ENCODE results near the gene TPRG1L.

TPRG1L gene

DNA sequence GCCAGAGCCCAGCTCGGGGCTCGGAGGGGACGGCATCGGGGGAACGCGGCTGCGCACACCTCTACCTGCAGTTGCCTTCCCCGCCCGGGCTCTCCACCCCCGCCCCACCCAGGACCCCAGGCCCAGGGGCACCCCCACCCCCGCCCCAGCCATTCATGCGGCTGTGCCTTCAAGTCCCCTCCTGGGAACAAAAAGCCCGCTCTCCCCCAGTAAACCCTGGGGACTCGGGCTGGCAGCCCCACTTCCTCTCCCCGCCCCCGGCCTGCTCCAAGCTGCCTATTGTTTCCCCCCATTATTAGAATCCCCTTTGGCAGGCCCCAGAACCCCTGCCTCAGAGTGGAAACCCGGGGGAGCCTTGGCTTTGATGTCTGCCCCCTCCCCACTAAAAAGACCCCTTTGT lies 31.5 kb upstream of the TPRG1L start:
- H3K27me3 ChIP-seq, result no peaks in the 10 kb centered on the region
- H3K4me1 ChIP-seq, result no peaks in the 10 kb centered on the region; the same call in 1 of the 2 replicates
- no peaks in the 10 kb centered on the region for H3K36me3 ChIP-seq
- H3K4me3 ChIP-seq (ENCODE audit: low read depth, low read length), result no peak overlapping the region
- TF ChIP-seq, protein P1, sequence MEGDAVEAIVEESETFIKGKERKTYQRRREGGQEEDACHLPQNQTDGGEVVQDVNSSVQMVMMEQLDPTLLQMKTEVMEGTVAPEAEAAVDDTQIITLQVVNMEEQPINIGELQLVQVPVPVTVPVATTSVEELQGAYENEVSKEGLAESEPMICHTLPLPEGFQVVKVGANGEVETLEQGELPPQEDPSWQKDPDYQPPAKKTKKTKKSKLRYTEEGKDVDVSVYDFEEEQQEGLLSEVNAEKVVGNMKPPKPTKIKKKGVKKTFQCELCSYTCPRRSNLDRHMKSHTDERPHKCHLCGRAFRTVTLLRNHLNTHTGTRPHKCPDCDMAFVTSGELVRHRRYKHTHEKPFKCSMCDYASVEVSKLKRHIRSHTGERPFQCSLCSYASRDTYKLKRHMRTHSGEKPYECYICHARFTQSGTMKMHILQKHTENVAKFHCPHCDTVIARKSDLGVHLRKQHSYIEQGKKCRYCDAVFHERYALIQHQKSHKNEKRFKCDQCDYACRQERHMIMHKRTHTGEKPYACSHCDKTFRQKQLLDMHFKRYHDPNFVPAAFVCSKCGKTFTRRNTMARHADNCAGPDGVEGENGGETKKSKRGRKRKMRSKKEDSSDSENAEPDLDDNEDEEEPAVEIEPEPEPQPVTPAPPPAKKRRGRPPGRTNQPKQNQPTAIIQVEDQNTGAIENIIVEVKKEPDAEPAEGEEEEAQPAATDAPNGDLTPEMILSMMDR (IDR thresholded peaks at IDR 0.05; ENCODE audit: low read depth, low read length), result no peak
- no peak for DNase-seq
- H3K9me3 ChIP-seq, result no peaks in the 10 kb centered on the region

DNA sequence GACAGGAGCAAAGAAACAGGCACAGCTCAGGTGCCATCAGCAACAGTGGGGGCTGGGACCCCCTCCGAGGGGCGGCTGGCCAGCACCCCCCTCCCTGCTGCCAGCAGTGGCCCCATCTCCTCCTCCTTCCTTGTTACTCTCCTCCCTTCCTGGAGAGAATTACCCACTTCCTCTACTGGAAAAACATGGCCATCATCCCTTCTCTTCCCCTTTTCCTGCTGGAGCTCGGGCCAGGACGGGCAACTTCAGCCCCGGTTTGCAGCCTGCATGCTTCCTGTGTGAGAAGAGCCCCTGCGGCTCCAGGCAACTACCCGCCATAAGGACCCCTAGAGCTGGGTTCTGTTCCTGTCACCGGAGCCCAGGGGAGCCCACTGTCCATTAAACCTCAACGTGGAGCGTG lies 31.1 kb upstream of the TPRG1L start:
- no peak overlapping the region for H3K4me3 ChIP-seq (ENCODE audit: low read depth, low read length)

DNA sequence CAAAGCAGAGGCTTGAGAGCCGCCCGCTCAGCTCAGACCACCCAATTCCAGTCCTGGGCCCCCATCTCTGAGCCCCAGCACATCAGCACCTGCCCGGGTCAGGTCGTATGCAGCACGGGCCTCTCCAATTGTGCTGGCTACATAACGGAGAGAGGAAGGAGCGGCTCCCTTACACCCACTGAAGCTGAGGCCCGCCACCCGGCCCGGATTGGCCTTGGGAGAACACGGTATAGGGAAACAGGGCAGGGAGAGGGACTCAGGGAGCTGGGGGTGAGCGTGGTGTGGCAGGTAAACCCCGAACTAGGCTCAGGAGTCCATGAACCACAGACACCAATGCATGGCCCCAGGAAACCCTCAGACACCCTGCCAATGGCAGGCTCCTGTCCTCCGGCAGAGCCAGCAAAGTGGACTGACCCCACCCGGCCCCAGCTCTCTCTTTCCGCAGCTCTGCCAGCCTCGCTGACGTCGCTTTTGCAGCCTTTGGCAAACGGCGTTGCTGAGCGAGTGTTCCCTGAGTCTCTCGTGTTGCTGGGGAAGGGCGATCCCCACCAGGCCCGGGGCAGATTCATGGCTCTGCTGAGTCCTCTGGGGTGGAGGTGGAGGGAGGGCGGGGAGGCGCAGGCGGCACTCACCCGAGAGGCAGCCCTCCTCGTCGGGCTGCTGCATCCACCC lies 30.0 kb upstream of the TPRG1L start:
- no peak overlapping the region for H3K4me3 ChIP-seq (ENCODE audit: low read depth, low read length)
- no peaks in the 10 kb centered on the region for H3K9me3 ChIP-seq
- peaks cover 9% of the 10 kb centered on the region for H3K4me1 ChIP-seq
- no peaks in the 10 kb centered on the region for H3K27me3 ChIP-seq
- TF ChIP-seq, protein P1 (IDR thresholded peaks at IDR 0.05; ENCODE audit: low read depth, low read length), result no peak
- no peaks in the 10 kb centered on the region for H3K36me3 ChIP-seq
- no peak for DNase-seq

More for the DNA sequence above, 31.1 kb upstream of the TPRG1L start:
- TF ChIP-seq, protein P1 (IDR thresholded peaks at IDR 0.05; ENCODE audit: low read depth, low read length), result no peak
- Histone ChIP-seq H3K4me1 (peaks cover 4% of the 10 kb centered on the region; the same call in 1 of the 2 replicates), H3K9me3 (no peaks in the 10 kb centered on the region), H3K27me3 (no peaks in the 10 kb centered on the region), H3K36me3 (no peaks in the 10 kb centered on the region)
- no peak for DNase-seq

DNA sequence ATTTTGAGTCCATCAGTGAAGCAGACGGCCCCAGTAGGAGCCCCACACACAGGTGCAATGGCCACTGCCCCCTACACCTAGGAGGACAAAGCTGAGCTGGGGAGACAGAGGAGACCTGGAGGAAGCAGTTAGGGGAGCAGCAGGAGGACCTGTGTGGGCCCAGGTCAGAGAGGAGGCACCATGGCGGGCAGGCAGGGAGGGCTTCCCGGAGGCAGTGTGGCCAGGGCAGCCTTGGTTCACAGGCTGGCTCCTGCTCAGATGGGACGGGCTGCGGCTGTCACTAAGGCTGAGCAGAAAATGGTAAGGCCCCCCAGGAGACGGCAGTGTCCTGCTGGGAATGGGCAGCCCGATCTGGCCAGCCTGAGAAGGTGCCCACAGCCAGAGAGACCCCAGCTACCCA lies 28.9 kb upstream of the TPRG1L start:
- peaks cover 9% of the 10 kb centered on the region for H3K4me1 ChIP-seq
- DNase-seq, result no peak
- TF ChIP-seq, protein P1 (IDR thresholded peaks at IDR 0.05; ENCODE audit: low read depth, low read length), result no peak

DNA sequence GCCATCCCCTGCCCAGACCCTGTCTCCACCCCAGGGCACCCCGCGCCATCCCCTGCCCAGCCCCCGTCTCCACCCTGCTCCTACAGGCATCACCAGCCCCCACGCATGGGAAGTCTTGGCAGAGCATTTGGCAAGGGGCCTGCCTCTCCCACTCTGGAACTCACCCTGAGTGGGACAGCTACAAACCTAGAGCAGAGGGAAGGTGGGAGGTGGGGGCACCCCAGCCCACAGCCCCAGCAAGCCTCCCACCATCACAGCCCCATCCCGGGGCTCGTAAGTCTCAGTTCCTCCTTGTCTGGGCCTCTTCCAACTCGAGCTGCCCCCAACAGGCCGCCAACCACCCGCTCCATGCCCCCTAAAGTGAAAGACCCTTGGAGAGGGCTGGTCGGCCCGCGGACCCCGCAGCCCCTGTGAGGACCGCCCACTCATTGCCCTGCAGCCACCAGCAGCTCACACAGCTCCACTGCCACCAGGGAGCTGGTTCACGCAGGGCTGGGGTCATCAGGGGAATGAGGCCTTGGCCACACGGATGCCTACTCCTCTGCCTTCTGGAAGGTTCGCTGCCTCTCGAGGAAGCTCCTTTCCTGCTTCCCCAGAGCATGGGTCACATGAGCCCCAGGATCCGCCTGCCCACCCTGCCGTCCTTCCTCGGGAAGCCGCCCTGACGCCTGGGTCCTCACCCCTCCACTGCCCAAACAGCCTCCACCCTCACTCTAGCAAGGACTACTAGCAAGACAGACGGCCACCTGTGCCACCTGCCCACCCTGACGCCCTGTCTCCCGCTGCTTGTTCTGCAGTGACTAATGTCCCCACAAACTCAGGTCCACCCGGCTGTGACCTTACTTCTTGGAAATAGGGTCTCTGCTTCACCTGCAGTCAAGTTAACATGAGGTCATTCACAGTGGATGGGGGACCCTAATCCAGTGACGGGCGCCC lies 27.9 kb upstream of the TPRG1L start:
- no peaks in the 10 kb centered on the region for H3K27me3 ChIP-seq
- H3K4me3 ChIP-seq (ENCODE audit: low read depth, low read length), result no peak overlapping the region
- DNase-seq, result no peak
- TF ChIP-seq, protein P1 (IDR thresholded peaks at IDR 0.05; ENCODE audit: low read depth, low read length), result no peak
- H3K36me3 ChIP-seq, result no peaks in the 10 kb centered on the region
- no peaks in the 10 kb centered on the region for H3K9me3 ChIP-seq
- H3K4me1 ChIP-seq, result peaks cover 9% of the 10 kb centered on the region

More for the DNA sequence above, 28.9 kb upstream of the TPRG1L start:
- H3K36me3 ChIP-seq, result no peaks in the 10 kb centered on the region
- no peaks in the 10 kb centered on the region for H3K27me3 ChIP-seq
- no peak overlapping the region for H3K4me3 ChIP-seq (ENCODE audit: low read depth, low read length)
- H3K9me3 ChIP-seq, result no peaks in the 10 kb centered on the region

- TF ChIP-seq, protein P1 (IDR thresholded peaks at IDR 0.05; ENCODE audit: low read depth, low read length), result no peak
- no peaks in the 10 kb centered on the region for H3K36me3 ChIP-seq
- no peaks in the 10 kb centered on the region for H3K27me3 ChIP-seq
- H3K9me3 ChIP-seq, result no peaks in the 10 kb centered on the region
- no peak for DNase-seq
- peaks cover 9% of the 10 kb centered on the region for H3K4me1 ChIP-seq
- no peak overlapping the region for H3K4me3 ChIP-seq (ENCODE audit: low read depth, low read length)
Observed at GRCh38 chr1:3597599-3597964, 27.2 kb upstream of the TPRG1L start.
